ENCODE data around the gene LILRA2. TPM values are rescaled to one million over a fixed set of nuclear protein-coding genes. Genes with fewer than 3 reads are reported as not detected.

LILRA2 gene
- polyA plus RNA-seq, 1 donor from 2014 or later = not detected

DNA sequence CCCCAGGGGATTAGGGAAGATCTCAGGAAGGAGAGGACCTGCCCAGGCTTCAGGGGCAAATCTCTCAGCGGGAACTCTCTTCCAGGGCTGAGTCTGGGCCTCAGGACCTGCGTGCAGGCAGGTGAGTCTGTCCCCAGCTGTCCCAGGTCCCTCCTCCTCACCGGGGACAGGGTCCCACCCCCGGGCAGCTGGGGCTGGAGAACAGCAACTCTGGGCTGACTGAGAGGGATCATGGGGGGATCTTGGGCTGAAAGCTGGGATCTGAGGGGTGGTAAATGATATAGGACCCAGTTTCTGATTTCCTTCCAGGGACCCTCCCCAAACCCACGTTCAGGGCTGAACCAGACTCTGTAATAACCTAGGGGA lies 34.2 kb downstream of the LILRA2 start:
- peaks cover 4% of the 10 kb centered on the region for H3K9me3 ChIP-seq (ENCODE audit: low read length)
- no peak overlapping the region for H3K4me2 ChIP-seq (ENCODE audit: low read length)
- H4K20me1 ChIP-seq (ENCODE audit: insufficient read depth) = no peaks in the 10 kb centered on the region
- no peaks in the 10 kb centered on the region for H3F3A ChIP-seq (ENCODE audit: insufficient read depth, low read length, poor library complexity, severe bottlenecking)
- no peaks in the 10 kb centered on the region for H3K9me2 ChIP-seq (ENCODE audit: insufficient read depth, low read length)
- H3K4me3 ChIP-seq (ENCODE audit: low read length) = no peak overlapping the region
- no peak overlapping the region for H2AFZ ChIP-seq (ENCODE audit: low read depth, low read length)
- H3K27me3 ChIP-seq (ENCODE audit: insufficient read depth, low read depth, low read length) = no peaks in the 10 kb centered on the region
- TF ChIP-seq EP300 (conservative IDR thresholded peaks at IDR 0.05; ENCODE audit: poor library complexity, severe bottlenecking) (no peak), EZH2 (IDR thresholded peaks at IDR 0.05; ENCODE audit: borderline replicate concordance, insufficient read depth, low read length, poor library complexity, severe bottlenecking) (no peak), REST (IDR thresholded peaks at IDR 0.05; ENCODE audit: borderline replicate concordance) (no peak), SMC3 (conservative IDR thresholded peaks at IDR 0.05; ENCODE audit: poor library complexity) (no peak), TAF1 (IDR thresholded peaks at IDR 0.05; ENCODE audit: low read depth) (no peak), POLR2AphosphoS5 (IDR thresholded peaks at IDR 0.05) (no peak), MXI1 (conservative IDR thresholded peaks at IDR 0.05; ENCODE audit: poor library complexity, severe bottlenecking) (no peak), RAD21 (conservative IDR thresholded peaks at IDR 0.05) (no peak)
- TF ChIP-seq, protein P1, sequence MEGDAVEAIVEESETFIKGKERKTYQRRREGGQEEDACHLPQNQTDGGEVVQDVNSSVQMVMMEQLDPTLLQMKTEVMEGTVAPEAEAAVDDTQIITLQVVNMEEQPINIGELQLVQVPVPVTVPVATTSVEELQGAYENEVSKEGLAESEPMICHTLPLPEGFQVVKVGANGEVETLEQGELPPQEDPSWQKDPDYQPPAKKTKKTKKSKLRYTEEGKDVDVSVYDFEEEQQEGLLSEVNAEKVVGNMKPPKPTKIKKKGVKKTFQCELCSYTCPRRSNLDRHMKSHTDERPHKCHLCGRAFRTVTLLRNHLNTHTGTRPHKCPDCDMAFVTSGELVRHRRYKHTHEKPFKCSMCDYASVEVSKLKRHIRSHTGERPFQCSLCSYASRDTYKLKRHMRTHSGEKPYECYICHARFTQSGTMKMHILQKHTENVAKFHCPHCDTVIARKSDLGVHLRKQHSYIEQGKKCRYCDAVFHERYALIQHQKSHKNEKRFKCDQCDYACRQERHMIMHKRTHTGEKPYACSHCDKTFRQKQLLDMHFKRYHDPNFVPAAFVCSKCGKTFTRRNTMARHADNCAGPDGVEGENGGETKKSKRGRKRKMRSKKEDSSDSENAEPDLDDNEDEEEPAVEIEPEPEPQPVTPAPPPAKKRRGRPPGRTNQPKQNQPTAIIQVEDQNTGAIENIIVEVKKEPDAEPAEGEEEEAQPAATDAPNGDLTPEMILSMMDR (IDR thresholded peaks at IDR 0.05; ENCODE audit: poor library complexity, severe bottlenecking) = no peak
- H3K27ac ChIP-seq (ENCODE audit: low read length) = no peak overlapping the region
- no peaks in the 10 kb centered on the region for H3K79me2 ChIP-seq (replicated peaks; ENCODE audit: insufficient read depth, low read length)
- H3K9ac ChIP-seq (ENCODE audit: low read length) = no peak overlapping the region
- no peaks in the 10 kb centered on the region for H3K36me3 ChIP-seq (ENCODE audit: insufficient read depth, low read length)

DNA sequence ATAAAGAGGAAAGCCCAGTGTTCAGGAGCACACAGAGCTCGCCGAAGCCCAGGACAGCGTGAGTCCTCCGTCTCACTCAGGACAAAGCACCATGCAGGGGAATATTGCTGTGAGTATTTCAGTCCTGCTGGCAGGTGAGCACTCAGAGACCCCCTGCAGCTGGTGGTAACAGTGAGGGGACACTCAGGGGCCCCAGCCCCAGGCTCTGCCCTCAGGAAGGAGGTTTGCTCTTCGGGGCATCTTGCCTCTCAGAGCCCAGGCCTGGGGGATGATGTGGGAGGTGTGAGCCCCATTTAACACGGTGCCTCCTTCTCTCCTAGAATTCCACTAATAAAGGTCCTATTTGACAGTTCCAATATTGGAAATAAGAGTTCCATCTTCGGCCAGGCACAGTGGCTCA lies 34.6 kb downstream of the LILRA2 start:
- H3K9me2 ChIP-seq (ENCODE audit: insufficient read depth, low read length) = no peaks in the 10 kb centered on the region
- no peak overlapping the region for H3K4me3 ChIP-seq (ENCODE audit: low read length)
- no peaks in the 10 kb centered on the region for H3K36me3 ChIP-seq (ENCODE audit: insufficient read depth, low read length)
- no peak overlapping the region for H3K4me2 ChIP-seq (ENCODE audit: low read length)
- H3K27me3 ChIP-seq (ENCODE audit: insufficient read depth, low read depth, low read length) = no peaks in the 10 kb centered on the region
- H4K20me1 ChIP-seq (ENCODE audit: insufficient read depth) = no peaks in the 10 kb centered on the region
- peaks cover 4% of the 10 kb centered on the region for H3K9me3 ChIP-seq (ENCODE audit: low read length)
- H3F3A ChIP-seq (ENCODE audit: insufficient read depth, low read length, poor library complexity, severe bottlenecking) = no peaks in the 10 kb centered on the region
- TF ChIP-seq POLR2AphosphoS5 (IDR thresholded peaks at IDR 0.05) (no peak), REST (IDR thresholded peaks at IDR 0.05; ENCODE audit: borderline replicate concordance) (no peak), MXI1 (conservative IDR thresholded peaks at IDR 0.05; ENCODE audit: poor library complexity, severe bottlenecking) (no peak), RAD21 (conservative IDR thresholded peaks at IDR 0.05) (no peak), EZH2 (IDR thresholded peaks at IDR 0.05; ENCODE audit: borderline replicate concordance, insufficient read depth, low read length, poor library complexity, severe bottlenecking) (no peak), EP300 (conservative IDR thresholded peaks at IDR 0.05; ENCODE audit: poor library complexity, severe bottlenecking) (no peak), SMC3 (conservative IDR thresholded peaks at IDR 0.05; ENCODE audit: poor library complexity) (no peak), TAF1 (IDR thresholded peaks at IDR 0.05; ENCODE audit: low read depth) (no peak)
- TF ChIP-seq, protein P1 (IDR thresholded peaks at IDR 0.05; ENCODE audit: poor library complexity, severe bottlenecking) = no peak
- no peak overlapping the region for H3K9ac ChIP-seq (ENCODE audit: low read length)
- no peaks in the 10 kb centered on the region for H3K79me2 ChIP-seq (replicated peaks; ENCODE audit: insufficient read depth, low read length)
- no peak overlapping the region for H2AFZ ChIP-seq (ENCODE audit: low read depth, low read length)
- no peak overlapping the region for H3K27ac ChIP-seq (ENCODE audit: low read length)
